HPDE6-E6E7 (cell line): Measurements from ENCODE around the gene ANKS1A.

ENCODE experiments used
- DNase-seq: peaks from one replicate; pipeline ENCODE4 v3.0.0; 2011; ENCODE audit warnings: missing footprints; ENCODE audit errors: extremely low spot score

The ANKS1A gene

GRCh38 chr6:35082733-35083403 lies 193.8 kb downstream of the ANKS1A start:
- DNase-seq: no peak

- no peak for DNase-seq
These were observed 194.5 kb downstream of the ANKS1A start for GRCh38 chr6:35083507-35083906.

- no peak for DNase-seq
These were observed 195.0 kb downstream of the ANKS1A start for GRCh38 chr6:35084041-35084491.

DNA sequence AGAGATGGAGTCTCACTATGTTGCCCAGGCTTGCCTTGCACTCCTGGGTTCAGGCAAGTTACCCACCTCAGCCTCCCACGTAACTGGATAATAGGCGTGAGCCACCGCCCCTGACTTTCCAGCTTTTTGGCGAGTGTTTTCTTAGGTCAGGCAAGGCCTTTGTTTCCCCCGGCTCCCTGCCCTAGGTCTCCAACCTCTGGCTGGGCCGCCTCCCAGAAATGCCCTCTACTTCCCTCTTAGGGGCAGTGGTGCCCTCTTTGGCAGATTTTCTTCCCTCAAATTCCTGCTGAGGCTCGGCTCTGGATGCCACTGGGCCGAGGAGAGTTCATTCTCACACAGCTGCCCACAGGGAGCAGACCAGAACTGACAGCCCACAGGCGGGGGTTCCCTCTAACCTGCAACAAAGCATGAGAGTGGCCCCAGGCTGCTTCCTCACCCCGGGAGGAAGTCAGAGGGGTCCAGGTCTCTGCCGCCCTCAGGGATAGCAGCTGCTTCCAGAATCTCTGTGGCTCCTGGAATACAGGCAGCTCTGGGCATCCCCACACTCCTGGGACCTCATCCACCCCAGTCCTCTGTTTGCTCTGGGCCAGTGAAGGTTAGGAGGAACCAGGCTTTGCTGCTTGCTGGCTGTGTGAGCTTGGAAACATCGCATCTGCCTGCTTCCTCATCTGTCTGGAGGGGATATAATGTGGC lies 195.6 kb downstream of the ANKS1A start:
- DNase-seq: no peak

GRCh38 chr6:35085359-35086281 lies 196.6 kb downstream of the ANKS1A start:
- no peak for DNase-seq

DNA sequence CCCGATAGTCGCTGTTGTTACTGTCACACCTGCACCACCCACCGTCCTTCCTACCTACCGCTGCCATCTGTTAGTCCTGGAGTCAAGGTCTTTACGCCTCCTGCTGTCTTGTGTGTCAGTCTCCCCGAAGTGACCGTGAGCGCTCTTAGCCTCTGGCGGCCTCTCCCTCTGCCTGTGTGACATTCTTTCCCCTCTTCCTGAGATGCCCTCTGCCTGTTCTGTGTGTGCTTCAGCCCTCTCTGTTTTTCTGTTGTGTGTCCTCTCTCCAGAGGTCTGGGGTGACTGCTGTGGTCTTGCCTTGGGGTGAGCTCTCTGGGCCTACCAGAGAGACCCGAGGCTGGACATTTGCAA lies 197.2 kb downstream of the ANKS1A start:
- no peak for DNase-seq

DNA sequence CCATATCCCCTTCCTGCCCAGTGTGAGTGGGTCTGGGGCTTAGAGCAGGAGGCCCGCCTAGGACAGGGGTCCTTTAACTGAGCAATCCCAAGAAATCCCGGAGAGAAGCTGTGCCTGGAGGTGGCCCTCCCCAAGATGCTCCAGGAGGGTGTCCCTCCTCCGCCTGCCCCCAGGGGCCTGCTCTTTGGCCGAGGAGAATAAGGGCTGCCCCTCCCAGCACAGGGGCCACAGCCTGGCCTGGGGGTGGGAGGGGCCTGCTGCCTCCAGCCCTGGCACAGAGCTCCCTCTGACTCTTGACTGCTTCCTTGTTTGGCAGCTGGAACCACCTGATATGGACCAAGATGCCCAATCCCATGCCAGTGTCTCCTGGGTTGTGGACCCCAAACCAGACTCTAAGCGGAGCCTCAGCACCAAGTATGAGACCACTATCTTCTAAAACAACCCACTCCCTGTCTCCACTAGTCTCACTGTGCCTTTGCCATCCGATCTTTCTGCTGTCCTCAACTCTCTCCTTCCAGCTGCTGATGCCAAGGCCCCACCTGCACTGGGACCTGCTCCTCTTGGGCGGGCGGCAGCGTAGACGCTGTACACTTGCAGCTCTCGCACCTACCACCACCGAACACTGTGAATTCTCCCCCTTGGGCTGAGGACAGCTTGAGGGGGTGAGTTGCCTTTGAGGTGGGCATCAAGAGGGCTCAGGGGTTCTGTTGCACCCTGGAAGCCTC lies 197.7 kb downstream of the ANKS1A start:
- DNase-seq: no peak

DNA sequence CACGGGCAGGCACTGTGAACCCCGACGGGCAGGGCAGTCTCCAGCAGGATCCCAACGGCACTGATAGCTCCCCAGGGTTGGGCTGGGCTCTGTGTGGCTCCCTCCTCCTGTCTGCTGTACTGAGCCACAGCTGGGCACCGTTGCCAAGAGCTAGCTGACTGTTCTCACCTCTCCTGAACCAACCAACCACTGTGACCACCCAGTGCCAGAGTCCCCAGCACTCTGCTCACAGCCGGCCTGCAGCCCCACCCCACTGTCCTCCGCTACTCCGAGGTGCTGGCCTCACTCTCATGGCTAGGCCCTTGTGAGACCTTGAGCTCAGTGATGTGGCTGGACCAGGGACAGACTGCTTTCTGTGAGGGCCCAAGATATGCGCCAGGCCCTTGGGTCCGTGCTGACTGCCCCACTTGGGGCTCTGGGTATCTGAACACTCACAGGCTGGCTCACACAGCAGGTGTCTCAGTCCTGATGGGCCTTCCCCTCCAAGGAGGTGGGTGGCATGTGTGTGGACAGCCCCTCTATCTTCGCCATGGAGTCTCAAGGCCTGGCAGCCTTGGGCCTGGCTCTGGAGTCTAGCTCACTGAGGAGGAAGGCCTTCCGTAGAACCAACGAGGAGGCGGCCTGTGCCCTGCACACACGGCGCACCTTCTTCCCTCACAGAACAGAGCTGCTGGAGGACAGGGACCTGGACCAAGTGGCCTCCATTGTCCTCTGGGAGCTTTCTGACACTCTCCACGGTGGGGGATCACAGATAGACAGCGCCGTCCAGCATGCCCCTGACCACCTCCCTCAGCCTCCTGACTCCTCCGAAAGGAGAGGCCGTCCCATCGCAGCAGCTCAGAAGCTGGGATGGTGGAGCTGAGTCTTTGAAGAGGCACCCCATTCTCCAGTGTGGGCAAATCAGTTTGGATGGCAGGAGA lies 198.6 kb downstream of the ANKS1A start:
- DNase-seq: no peak

- no peak for DNase-seq
These were observed 199.5 kb downstream of the ANKS1A start for GRCh38 chr6:35088281-35089215.

DNA sequence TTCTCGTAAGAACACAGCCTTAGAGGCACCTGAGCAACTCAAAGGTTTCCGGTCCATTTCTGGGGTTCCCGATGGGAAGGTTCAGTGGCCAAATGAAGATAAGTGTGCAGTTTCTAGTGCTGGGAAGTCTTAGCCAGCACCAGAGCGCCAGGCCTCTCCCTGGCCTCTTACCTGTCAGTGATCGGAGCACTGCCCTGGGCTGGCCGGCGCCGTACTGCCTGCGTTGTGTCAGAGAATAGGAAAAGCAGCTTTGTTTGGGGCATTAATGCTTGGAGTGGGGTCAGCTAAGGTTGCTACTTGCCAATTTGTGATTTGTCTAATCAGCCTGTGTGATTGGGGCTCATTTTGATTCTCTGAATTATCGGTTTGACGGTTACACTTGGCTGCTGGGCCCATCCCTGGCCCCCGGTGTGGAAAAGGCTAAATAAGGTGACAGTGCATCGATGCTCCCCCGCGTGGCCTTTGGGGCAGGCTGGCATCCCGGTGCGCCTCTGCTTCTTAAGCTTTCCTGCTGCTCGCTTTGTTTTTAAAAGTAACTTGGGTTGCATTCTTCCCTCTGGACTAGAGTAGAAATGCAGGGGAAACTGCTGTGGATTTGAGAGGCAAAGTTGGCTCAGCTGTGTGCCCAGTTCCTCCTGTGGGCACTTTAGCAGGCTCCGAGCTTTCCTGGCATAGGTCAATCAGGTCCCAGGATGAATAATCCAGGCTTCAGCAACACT lies 200.3 kb downstream of the ANKS1A start:
- no peak for DNase-seq

- DNase-seq: no peak
These were observed 201.0 kb downstream of the ANKS1A start for GRCh38 chr6:35089935-35090505.

GRCh38 chr6:35090734-35091133 lies 201.7 kb downstream of the ANKS1A start:
- no peak for DNase-seq

DNA sequence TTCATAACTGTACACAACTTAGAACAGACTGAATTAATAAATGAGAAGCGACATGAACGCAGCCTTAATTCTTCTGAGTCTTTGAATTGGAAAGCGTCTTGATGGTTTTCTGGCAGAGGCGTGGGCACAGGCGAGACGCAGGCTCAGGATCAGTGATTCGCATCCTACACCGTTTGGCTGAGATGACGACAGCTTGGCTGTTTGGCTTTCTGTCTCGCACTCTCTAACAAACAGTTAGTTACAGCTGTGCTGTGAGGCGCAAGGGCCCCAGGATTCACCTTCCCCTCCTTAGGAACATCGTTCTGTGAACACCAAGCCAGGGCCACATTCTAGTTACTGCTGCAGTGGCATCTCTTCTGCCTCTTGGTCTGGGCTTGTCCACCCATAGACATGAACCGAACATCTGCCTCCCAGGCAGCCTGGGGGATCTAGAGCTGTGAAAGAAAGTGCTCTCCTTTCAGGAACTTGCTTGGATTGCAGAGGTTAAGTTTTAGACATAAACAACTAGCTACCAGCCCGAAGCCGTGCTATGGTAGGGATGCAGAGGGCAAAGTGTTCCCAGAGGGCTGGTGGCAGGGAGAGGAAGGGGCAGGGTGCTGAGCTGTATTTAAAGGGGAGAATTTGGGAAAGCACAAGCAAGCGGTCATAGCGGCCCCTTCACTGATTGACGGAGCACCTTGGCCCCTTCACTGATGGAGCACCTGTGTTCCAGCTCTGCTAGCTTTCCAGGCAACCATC lies 202.5 kb downstream of the ANKS1A start:
- no peak for DNase-seq

- DNase-seq: no peak
These were observed 203.5 kb downstream of the ANKS1A start for GRCh38 chr6:35092362-35093117.

DNA sequence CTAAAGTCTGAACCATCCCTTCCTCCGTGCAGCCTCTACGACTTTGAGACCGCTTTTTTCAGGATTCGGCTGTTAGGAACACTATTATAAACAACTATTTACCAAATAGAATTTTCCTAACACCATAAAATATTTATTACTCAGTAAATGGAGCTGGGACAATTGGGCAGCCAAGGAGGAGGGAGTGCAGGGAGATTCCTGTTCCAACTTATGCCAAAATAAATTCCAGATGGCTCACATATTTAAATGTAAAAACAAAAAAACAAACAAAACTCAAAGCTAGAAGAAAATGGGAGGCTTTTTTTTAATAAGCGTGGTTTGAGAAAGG lies 204.0 kb downstream of the ANKS1A start:
- no peak for DNase-seq

GRCh38 chr6:35093783-35094182 lies 204.7 kb downstream of the ANKS1A start:
- DNase-seq: no peak

DNA sequence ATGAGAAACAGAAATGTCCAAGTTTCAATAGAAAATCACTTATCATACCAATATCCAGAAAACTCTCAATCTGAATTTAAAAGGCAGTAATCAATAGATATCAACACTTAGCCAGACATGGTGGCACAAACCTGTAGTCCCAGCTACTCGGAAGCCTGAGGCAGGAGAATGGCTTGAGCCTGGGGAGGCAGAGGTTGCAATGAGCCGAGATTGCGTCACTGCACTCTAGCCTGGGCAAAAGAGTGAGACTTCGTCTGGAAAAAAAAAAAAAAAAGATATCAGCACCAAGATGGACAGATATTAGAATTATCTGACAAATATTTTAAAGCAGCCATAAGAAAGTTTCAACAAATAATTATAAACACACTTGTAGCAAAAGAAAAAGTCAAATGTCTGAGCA lies 205.1 kb downstream of the ANKS1A start:
- no peak for DNase-seq
